ENCODE measurements around the gene RTN4R. TPM values are rescaled to one million over a fixed set of nuclear protein-coding genes. Genes with fewer than 3 reads are reported as not detected.

Gene RTN4R
- total and polyA plus RNA-seq, 2 of the 8 experiments (the other 6 are each of a cell fraction or from before 2014, with no cell fraction given): 21.8 to 41.3 TPM

DNA sequence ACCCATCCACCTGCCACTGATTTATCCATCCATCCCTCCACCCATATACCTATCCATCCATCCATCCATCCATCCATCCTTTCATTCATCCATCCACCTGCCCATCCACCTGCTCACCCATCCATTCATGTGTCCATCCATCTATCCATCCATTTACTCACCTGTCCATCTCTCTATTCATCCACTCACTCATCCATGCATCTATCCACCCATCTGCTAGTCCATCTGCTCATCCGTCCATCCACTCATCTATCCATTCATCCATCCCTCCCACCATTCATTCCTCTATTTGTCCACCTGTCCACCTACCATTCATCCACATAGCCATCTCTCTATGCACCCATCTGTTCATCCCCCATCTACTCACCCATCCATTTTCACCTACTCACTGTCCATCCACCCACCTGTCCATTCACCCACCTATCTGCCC lies 68.7 kb downstream of the RTN4R start:
- no peak overlapping the region for H2AFZ ChIP-seq (ENCODE audit: low read length)
- no peaks in the 10 kb centered on the region for H3K79me1 ChIP-seq (ENCODE audit: low read depth, low read length)
- H2BK120ac ChIP-seq (replicated peaks; ENCODE audit: low read depth, low read length): no peak overlapping the region
- WGBS, 2 experiments (ENCODE audit: extremely low coverage in 1 of 2, insufficient coverage in 1 of 2, insufficient read length in 1 of 2, insufficient replicate concordance in 2 of 2, low coverage in 1 of 2, low lambda C conversion rate in 2 of 2, missing lambda C conversion rate in 1 of 2): 93% methylated on average over 1 of the region's 1 CpG; no CpG with 5 or more reads in 1 of the 2 experiments
- DNase-seq (ENCODE audit: low read depth in 1 of 2, low spot score in 2 of 2) (no peak), FAIRE-seq (no peak)
- H3K56ac ChIP-seq (replicated peaks; ENCODE audit: insufficient read length, low read depth, low read length): no peak overlapping the region
- H3K4me1 ChIP-seq (replicated peaks in 1 of 4; ENCODE audit: control insufficient read depth in 3 of 4, insufficient read depth in 4 of 4, low read length in 3 of 4): peaks cover 0 to 16% (median 11%) of the 10 kb centered on the region in 4 experiments; a peak in 6 of 7 replicates
- H2BK12ac ChIP-seq (ENCODE audit: low read depth, low read length): no peak overlapping the region
- no peak overlapping the region for H3K4ac ChIP-seq (replicated peaks; ENCODE audit: insufficient read length, low read depth, low read length)
- peaks cover 6% of the 10 kb centered on the region; the same call in 1 of the 2 replicates for H3K23me2 ChIP-seq (ENCODE audit: low read depth, low read length)
- H2BK5ac ChIP-seq (ENCODE audit: low read depth, low read length): no peak overlapping the region
- no peaks in the 10 kb centered on the region for H3K9me3 ChIP-seq (ENCODE audit: insufficient read depth in 2 of 2, low read depth in 1 of 2, low read length in 1 of 2)
- no peak overlapping the region for H3K9ac ChIP-seq (replicated peaks in 1 of 4; ENCODE audit: extremely low read depth in 1 of 4, low read depth in 3 of 4, low read length in 3 of 4)
- no peak overlapping the region for H3K14ac ChIP-seq (ENCODE audit: insufficient read length)
- no peak overlapping the region for H3K4me3 ChIP-seq (ENCODE audit: extremely low read depth in 1 of 4, insufficient read depth in 2 of 4, low read depth in 3 of 4, low read length in 4 of 4)
- no peak overlapping the region for H3K4me2 ChIP-seq (ENCODE audit: insufficient read depth in 1 of 2, low read depth in 2 of 2, low read length in 2 of 2)
- H2BK15ac ChIP-seq (ENCODE audit: low read length): no peak overlapping the region
- H3K23ac ChIP-seq (ENCODE audit: insufficient read length): no peak overlapping the region
- no peaks in the 10 kb centered on the region for H3K27me3 ChIP-seq (replicated peaks in 1 of 4; ENCODE audit: control insufficient read depth in 3 of 4, extremely low read depth in 1 of 4, insufficient read depth in 3 of 4, low read length in 3 of 4)
- no peak overlapping the region for H4K5ac ChIP-seq (ENCODE audit: insufficient read length, low read depth, low read length)
- ChIA-PET CTCF (ENCODE audit: partially characterized antibody) (interaction anchor here (1.1 to 1.5 kb wide), 2 partner anchors 13 to 40 kb away, joined by 3 to 6 read pairs; no protein-coding TSS in a partner anchor), POLR2A (ENCODE audit: partially characterized antibody) (no interaction called here)
- H2BK20ac ChIP-seq (ENCODE audit: low read length): no peak overlapping the region
- 0 out of 2 replicates have a peak overlapping the region, but pooled peaks have one; percentile 39 for H2AK5ac ChIP-seq (ENCODE audit: low read depth, low read length)
- H3K36me3 ChIP-seq (ENCODE audit: control insufficient read depth in 2 of 4, insufficient read depth in 4 of 4, low read length in 3 of 4): no peaks in the 10 kb centered on the region
- no peaks in the 10 kb centered on the region for H3K79me2 ChIP-seq (ENCODE audit: control insufficient read depth in 1 of 2, insufficient read depth in 2 of 2, low read length in 2 of 2)
- H4K20me1 ChIP-seq (replicated peaks in 1 of 2; ENCODE audit: control insufficient read depth in 1 of 2, insufficient read depth in 2 of 2, low read length in 2 of 2): no peaks in the 10 kb centered on the region
- no peak overlapping the region for H3K27ac ChIP-seq (ENCODE audit: low read depth, low read length)
- H4K8ac ChIP-seq (ENCODE audit: extremely low read depth, insufficient read depth, low read length): no peak overlapping the region
- no peak overlapping the region for H3K18ac ChIP-seq (ENCODE audit: extremely low read depth, low read length)
- H4K91ac ChIP-seq (replicated peaks; ENCODE audit: insufficient read length, low read length): no peak overlapping the region
- TF ChIP-seq POLR2A (IDR thresholded peaks at IDR 0.05; ENCODE audit: control extremely low read depth in 1 of 2, low read depth in 2 of 2, low read length in 2 of 2): no peak
- TF ChIP-seq BCL11A (IDR thresholded peaks at IDR 0.05; ENCODE audit: low read depth in 2 of 2, low read length in 2 of 2): no peak
- TF ChIP-seq YY1 (IDR thresholded peaks at IDR 0.05; ENCODE audit: low read depth, low read length): no peak
- TF ChIP-seq RXRA (IDR thresholded peaks at IDR 0.05; ENCODE audit: insufficient read depth, low read depth, low read length): no peak
- TF ChIP-seq, protein P1, sequence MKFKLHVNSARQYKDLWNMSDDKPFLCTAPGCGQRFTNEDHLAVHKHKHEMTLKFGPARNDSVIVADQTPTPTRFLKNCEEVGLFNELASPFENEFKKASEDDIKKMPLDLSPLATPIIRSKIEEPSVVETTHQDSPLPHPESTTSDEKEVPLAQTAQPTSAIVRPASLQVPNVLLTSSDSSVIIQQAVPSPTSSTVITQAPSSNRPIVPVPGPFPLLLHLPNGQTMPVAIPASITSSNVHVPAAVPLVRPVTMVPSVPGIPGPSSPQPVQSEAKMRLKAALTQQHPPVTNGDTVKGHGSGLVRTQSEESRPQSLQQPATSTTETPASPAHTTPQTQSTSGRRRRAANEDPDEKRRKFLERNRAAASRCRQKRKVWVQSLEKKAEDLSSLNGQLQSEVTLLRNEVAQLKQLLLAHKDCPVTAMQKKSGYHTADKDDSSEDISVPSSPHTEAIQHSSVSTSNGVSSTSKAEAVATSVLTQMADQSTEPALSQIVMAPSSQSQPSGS (IDR thresholded peaks at IDR 0.05; ENCODE audit: low read length): no peak
- TF ChIP-seq, protein P2, sequence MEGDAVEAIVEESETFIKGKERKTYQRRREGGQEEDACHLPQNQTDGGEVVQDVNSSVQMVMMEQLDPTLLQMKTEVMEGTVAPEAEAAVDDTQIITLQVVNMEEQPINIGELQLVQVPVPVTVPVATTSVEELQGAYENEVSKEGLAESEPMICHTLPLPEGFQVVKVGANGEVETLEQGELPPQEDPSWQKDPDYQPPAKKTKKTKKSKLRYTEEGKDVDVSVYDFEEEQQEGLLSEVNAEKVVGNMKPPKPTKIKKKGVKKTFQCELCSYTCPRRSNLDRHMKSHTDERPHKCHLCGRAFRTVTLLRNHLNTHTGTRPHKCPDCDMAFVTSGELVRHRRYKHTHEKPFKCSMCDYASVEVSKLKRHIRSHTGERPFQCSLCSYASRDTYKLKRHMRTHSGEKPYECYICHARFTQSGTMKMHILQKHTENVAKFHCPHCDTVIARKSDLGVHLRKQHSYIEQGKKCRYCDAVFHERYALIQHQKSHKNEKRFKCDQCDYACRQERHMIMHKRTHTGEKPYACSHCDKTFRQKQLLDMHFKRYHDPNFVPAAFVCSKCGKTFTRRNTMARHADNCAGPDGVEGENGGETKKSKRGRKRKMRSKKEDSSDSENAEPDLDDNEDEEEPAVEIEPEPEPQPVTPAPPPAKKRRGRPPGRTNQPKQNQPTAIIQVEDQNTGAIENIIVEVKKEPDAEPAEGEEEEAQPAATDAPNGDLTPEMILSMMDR (IDR thresholded peaks at IDR 0.05; ENCODE audit: control extremely low read depth in 1 of 3, insufficient read depth in 1 of 3, low read depth in 1 of 3, low read length in 3 of 3): no peak
- no peak for TF ChIP-seq GABPA (IDR thresholded peaks at IDR 0.05; ENCODE audit: borderline replicate concordance, insufficient read depth, low read length)
- no peak for TF ChIP-seq POLR2AphosphoS5 (IDR thresholded peaks at IDR 0.05; ENCODE audit: low read depth, low read length)
- no peak for TF ChIP-seq ZNF274 (IDR thresholded peaks at IDR 0.05; ENCODE audit: borderline replicate concordance, extremely low read depth, low read length)

Measured in H1 (cell line).